ENCODE results near the gene ALKBH8. TPM values are rescaled to one million over a fixed set of nuclear protein-coding genes. Genes with fewer than 3 reads are reported as not detected.
A peak's percentile ranks its signal among the peaks of the same experiment; 100 is the strongest.

ALKBH8 gene
- total and polyA plus RNA-seq, 3 donors from 2014 or later: 5.3 to 12.1 (median 7.8) TPM

DNA sequence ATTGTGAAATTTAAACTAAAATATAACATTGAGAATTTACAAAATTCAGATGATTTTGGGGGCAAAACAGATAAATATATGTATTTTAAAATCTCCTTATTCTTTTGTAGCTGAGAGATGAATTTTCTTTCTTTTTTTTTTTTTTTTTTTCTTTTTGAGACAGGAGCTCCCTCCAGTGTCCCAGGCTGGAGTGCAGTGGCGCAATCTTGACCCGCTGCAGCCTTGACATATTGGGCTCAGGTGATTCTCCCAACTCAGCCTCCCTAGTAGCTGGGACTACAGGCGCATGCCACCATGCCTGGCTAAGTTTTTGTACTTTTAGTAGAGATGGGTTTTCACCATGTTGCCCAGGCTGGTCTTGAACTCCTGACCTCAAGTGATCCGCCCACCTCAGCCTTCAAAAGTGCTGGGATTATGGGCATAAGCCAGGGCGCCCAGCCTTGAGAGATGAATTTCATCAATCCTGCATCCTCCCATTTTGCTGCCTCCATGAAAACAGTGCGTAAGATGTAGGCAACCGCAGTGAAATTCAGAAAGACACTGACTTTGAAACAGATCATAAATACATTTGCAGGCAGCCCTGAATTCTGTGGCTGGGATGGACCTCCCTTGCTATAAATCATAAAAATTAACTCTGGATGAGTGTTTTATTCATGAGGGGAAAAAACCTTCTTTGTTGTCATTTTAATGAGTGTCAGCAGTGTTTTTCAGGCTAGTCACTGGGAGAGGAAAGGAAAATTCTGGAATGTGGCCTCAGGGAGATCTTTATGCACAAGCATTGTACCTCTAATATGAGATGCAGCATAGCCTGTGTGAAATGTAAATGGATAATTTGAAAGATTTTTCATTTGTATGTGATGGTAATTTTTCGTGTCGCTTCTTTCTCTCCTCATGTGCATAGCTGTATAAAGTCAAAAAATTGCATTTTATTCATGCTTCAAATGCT, 39.8 kb upstream of the ALKBH8 start:
- 84 to 88% methylated on average over 9 of the region's 9 CpGs for WGBS, 2 donors
- no peaks in the 10 kb centered on the region for H3K9me3 ChIP-seq
- no peaks in the 10 kb centered on the region for H3K27me3 ChIP-seq
- TF ChIP-seq POLR2A (IDR thresholded peaks at IDR 0.05): no peak
- TF ChIP-seq, protein P1, sequence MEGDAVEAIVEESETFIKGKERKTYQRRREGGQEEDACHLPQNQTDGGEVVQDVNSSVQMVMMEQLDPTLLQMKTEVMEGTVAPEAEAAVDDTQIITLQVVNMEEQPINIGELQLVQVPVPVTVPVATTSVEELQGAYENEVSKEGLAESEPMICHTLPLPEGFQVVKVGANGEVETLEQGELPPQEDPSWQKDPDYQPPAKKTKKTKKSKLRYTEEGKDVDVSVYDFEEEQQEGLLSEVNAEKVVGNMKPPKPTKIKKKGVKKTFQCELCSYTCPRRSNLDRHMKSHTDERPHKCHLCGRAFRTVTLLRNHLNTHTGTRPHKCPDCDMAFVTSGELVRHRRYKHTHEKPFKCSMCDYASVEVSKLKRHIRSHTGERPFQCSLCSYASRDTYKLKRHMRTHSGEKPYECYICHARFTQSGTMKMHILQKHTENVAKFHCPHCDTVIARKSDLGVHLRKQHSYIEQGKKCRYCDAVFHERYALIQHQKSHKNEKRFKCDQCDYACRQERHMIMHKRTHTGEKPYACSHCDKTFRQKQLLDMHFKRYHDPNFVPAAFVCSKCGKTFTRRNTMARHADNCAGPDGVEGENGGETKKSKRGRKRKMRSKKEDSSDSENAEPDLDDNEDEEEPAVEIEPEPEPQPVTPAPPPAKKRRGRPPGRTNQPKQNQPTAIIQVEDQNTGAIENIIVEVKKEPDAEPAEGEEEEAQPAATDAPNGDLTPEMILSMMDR (IDR thresholded peaks at IDR 0.05): no peak
- no peak overlapping the region for H3K27ac ChIP-seq
- H3K36me3 ChIP-seq (ENCODE audit: low read depth, missing control alignments): no peaks in the 10 kb centered on the region
- no peak for DNase-seq
- intact Hi-C loops (cut with DNase I; ENCODE audit: low total_unique reads): no loop called here
- no peak overlapping the region for H3K4me3 ChIP-seq
- H3K4me1 ChIP-seq: no peaks in the 10 kb centered on the region

- no peaks in the 10 kb centered on the region for H3K9me3 ChIP-seq
- H3K27me3 ChIP-seq: no peaks in the 10 kb centered on the region
- 70 to 74% methylated on average over 5 to 6 of the region's 6 CpGs for WGBS, 2 donors
- intact Hi-C loops (cut with DNase I; ENCODE audit: low total_unique reads): no loop called here
- H3K36me3 ChIP-seq (ENCODE audit: low read depth, missing control alignments): no peaks in the 10 kb centered on the region
- H3K4me3 ChIP-seq: no peak overlapping the region
- no peak for TF ChIP-seq POLR2A (IDR thresholded peaks at IDR 0.05)
- TF ChIP-seq, protein P1 (IDR thresholded peaks at IDR 0.05): peak in 2 of 3 experiments; percentile 5 to 27
- no peak overlapping the region for H3K27ac ChIP-seq
- DNase-seq: peak; percentile 56
- no peaks in the 10 kb centered on the region for H3K4me1 ChIP-seq
These were observed 32.9 kb upstream of the ALKBH8 start for GRCh38 chr11:107598225-107599139.

DNA sequence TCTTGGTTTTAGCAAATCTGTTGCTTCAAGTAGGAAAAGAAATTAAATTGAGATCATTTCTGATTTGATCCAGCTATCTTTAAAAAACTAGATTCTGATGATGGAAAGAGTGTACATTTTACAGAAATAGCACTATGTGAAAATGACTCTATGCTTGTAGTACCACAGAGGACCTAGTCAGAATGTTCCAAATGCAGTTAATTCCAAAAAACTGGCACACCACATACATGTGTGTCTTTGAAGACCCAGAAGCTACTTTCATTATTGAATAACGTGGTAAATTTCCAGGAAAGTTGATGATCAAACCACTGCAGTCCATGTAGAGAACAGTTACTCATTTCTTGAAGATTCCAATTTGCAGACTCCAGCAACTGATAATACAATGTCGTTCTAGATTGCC, 29.2 kb upstream of the ALKBH8 start:
- Histone ChIP-seq H3K27me3 (no peaks in the 10 kb centered on the region), H3K9me3 (no peaks in the 10 kb centered on the region), H3K4me3 (no peak overlapping the region), H3K27ac (no peak overlapping the region), H3K4me1 (peaks cover 13% of the 10 kb centered on the region), H3K36me3 (ENCODE audit: low read depth, missing control alignments) (no peaks in the 10 kb centered on the region)
- WGBS, 2 donors: 73 to 82% methylated on average over 2 of the region's 2 CpGs
- intact Hi-C loops (cut with DNase I; ENCODE audit: low total_unique reads): no loop called here
- DNase-seq: no peak
- TF ChIP-seq, protein P1 (IDR thresholded peaks at IDR 0.05): no peak
- no peak for TF ChIP-seq POLR2A (IDR thresholded peaks at IDR 0.05)

DNA sequence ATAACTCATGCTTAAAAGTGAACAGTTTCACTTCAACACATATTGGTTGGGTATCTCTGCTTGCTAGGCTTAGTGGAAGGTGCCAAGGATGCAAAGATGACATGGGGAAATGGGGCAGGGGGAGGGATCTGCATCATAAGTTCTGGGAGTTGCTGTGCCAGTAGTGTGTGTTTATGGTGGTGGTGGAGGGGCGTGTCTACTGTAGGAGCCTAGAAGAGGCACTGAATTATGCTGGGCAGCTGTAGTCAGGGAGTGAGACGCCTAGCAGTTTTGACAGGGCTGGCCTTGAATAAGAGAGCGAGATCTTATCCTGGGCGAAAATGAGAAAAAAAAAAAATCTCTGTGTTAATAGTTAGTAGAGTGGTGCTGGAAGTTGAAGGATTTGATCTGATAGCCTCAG, 28.4 kb upstream of the ALKBH8 start:
- DNase-seq: no peak
- peaks cover 13% of the 10 kb centered on the region for H3K4me1 ChIP-seq
- 36% methylated on average over 4 of the region's 4 CpGs for WGBS, 2 donors
- no peaks in the 10 kb centered on the region for H3K9me3 ChIP-seq
- H3K36me3 ChIP-seq (ENCODE audit: low read depth, missing control alignments): no peaks in the 10 kb centered on the region
- H3K27ac ChIP-seq: no peak overlapping the region
- no peaks in the 10 kb centered on the region for H3K27me3 ChIP-seq
- intact Hi-C loops (cut with DNase I; ENCODE audit: low total_unique reads): no loop called here
- no peak overlapping the region for H3K4me3 ChIP-seq
- no peak for TF ChIP-seq POLR2A (IDR thresholded peaks at IDR 0.05)
- TF ChIP-seq, protein P1 (IDR thresholded peaks at IDR 0.05): no peak
